Stimulated activated CD8-positive, alpha-beta memory T cell treated with anti-CD3 and anti-CD28 coated beads, Interleukin-2, amount 100 ng/mL, for 1 hour (primary cell): ENCODE measurements around the gene DSTYK.
"Not testable (repeated sequence)": the region's sequence is repeated elsewhere in the genome, so short reads cannot be mapped to it uniquely, and the experiment has no call there.

Source experiments
- DNase-seq, 2 donors: peaks; one replicate each; pipeline ENCODE4 v3.0.0-alpha.2; 2020; ENCODE audit warnings: low read depth in 2 of 2

The DSTYK gene

GRCh38 chr1:205216588-205216987 lies 5.1 kb upstream of the DSTYK start:
- DNase-seq = no peak

- no peak for DNase-seq
These were observed 3.3 kb upstream of the DSTYK start for GRCh38 chr1:205214756-205215155.

GRCh38 chr1:205211839-205212536 lies 486 bp upstream of the DSTYK start:
- DNase-seq = no peak

DNA sequence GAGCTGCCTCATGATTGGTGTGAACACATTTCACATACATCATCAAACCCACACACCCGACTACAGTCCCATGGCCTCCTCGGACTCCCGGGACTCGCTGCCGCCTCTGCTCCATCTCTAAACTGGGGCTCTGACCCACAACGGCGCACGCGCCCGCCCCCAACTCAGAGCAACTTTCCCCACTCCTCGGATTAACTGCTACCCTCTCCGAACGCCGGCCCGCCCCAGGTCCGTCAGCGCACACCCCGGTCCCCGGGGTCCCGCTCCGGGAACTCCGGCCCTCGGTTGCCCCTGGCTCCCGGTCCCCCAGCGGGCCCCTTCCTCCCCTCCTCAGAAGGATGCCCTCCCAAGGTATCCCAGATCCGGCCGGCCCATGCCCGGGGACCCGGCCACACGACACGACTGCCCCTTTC lies 740 bp downstream of the DSTYK start:
- no peak for DNase-seq

DNA sequence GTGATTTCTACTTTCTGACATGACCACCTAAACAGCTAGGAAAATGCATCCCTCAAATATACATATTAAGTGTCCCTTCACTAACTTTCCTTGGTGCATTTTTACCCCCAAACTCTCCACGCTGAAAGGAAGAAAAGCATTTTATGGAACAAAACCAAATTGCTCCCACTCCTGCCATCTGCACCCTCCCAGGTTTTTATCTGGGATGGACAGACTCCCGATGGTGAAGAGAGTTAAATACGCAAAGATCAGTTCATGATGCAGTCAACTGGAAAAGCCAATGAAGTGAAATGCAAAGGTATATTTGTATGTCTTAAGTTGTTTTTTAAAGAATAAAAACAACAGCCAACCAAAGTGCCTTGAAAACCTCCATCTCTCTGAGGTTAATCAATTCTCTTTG lies 2.7 kb downstream of the DSTYK start:
- DNase-seq = no peak

DNA sequence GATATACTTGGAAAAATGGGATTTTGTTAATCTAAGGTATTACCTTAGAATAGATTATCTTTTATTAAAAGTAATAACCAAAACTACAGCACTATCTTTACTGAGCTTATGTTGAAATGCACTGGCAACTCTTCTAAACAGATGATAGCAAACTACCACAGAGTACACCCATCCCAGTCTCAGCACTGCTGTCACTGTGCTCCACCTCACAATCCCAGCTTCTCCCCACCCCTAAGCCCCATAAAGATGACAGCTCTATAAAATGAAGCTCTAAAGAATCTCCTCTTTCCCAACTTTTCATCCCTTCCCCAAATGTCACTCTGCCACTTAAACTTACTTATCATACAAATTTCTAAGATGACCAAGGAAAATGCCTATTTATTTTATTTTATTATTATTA lies 6.4 kb downstream of the DSTYK start:
- no peak for DNase-seq

DNA sequence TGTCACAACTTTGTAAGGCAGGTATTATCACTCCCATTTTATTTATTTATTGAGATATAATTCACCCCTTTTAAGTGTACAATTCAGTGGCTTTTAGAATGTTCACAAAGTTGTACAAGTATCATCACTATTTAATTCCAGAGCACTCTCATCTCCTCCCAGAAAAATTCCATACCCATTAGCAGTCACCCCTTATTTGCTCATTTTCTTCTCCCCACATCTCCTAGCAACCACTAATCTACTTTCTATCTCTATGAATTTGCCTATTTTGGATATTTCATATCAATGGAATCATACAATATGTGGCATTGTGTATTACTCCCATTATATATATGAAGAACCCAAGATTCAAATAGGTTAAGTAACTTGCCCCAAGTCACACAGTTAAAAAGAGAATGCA lies 7.0 kb downstream of the DSTYK start:
- no peak for DNase-seq

DNA sequence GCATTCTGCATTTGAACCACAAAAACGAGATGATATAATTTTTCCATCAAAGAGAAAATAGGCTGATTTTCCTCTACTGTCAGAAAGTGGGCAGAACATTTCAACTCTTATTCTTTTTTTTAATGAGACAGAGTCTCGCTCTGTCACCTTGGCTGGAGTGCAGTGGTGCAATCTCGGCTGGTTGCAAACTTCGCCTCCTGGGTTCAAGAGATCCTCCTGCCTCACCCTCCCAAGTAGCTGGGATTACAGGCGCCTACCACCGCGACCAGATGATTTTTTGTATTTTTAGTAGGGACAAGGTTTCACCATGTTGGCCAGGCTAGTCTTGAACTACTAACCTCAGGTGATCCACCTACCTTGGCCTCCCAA lies 11.6 kb downstream of the DSTYK start:
- no peak for DNase-seq

- no peak for DNase-seq
These were observed 12.2 kb downstream of the DSTYK start for GRCh38 chr1:205199090-205199930.

DNA sequence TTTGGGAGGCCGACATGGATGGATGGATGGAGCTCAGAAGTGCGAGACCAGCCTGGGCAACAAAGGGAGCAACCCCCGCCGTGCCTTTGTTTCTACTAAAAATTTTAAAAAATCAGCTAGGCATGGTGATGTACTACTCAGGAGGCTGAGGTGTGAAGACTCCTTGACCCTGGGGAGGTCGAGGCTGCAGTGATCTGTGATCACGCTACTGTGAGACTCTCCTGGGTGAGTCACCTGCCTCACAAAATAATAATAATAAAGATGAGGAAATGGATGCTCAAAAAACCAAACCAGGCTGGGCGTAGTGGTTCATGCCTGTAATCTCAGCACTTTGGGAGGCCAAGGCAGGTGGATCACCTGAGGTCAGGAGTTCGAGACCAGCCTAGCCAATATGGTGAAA lies 19.2 kb downstream of the DSTYK start:
- no peak for DNase-seq

DNA sequence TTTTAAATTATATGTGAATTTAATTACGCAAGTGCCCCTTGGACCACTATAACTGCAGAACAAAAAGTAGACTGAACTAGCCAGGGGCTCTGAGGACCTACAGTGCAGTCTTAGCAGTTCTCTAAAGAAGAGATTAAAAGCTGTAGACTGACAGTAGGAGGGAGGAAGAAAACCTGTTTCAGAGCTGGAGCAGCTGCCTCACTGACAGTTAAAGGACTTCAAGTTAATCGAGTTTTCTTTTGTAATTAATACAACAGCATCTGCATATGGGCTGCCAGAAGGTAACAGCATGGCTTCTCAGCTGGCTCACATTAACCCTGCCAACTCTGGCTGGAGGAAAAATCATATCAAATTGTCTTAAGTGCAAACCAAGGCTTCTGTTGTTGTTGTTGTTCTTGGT lies 19.9 kb downstream of the DSTYK start:
- DNase-seq = no peak

- no peak for DNase-seq
These were observed 20.5 kb downstream of the DSTYK start for GRCh38 chr1:205190845-205191577.

- DNase-seq = no peak
These were observed 22.4 kb downstream of the DSTYK start for GRCh38 chr1:205189131-205189530.

DNA sequence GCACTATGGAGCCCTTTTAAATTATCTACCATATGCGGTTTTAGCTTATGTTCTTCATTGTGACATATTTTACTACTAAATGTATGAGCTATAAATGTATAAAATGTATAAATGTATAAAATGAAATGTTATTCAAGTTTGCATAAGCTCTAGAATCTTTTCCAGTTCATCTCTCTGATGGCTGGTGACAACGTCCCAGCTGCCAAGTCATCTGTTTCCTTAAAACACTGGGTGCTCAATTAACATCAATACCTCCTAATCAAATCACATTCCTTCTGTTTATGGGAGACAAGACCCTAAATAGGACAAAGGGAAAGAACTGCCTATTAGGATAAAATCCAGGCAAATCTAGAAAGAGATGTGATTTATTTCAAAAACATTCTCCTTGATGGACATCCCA lies 22.9 kb downstream of the DSTYK start:
- no peak for DNase-seq

- DNase-seq = no peak
These were observed 23.4 kb downstream of the DSTYK start for GRCh38 chr1:205188098-205188497.

DNA sequence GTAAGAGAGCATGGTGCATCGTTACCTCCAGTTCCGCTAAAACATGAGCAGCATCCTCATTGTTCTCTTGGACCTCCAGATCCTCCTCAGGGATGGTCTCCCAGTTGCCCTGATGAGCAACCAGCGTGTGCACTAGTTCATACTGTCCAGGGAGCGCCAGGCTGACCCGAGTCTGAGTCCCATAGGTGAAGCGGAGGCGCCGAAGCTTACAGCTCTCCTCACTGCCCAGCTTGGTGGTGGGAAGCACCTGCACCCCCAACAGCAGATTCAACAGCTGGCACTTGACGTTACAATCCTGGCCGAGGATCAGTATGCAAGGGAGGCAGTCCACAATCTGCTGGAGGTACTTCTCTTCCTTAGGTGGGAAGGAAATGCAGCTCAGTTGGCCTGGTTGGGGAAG lies 24.1 kb downstream of the DSTYK start:
- no peak for DNase-seq

GRCh38 chr1:205186191-205186590 lies 25.3 kb downstream of the DSTYK start:
- DNase-seq = no peak

GRCh38 chr1:205183676-205184335 lies 27.7 kb downstream of the DSTYK start:
- no peak for DNase-seq

GRCh38 chr1:205182930-205183329 lies 28.6 kb downstream of the DSTYK start:
- DNase-seq = no peak

DNA sequence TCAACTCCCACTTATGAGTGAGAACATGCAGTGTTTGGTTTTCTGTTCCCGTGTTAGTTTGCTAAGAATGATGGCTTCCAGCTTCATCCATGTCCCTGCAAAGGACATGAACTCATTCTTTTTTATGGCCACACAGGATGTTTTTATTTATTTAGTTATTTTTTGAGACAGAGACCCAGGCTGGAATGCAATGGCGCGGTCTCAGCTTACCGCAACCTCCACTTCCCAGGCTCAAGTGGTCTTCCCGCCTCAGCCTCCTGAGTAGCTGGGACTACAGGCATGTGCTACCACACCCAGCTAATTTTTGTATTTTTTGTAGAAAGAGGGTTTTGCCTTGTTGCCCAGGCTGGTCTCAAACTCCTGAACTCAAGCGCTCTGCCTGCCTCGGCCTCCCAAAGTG lies 31.2 kb downstream of the DSTYK start:
- not testable (repeated sequence) for DNase-seq

DNA sequence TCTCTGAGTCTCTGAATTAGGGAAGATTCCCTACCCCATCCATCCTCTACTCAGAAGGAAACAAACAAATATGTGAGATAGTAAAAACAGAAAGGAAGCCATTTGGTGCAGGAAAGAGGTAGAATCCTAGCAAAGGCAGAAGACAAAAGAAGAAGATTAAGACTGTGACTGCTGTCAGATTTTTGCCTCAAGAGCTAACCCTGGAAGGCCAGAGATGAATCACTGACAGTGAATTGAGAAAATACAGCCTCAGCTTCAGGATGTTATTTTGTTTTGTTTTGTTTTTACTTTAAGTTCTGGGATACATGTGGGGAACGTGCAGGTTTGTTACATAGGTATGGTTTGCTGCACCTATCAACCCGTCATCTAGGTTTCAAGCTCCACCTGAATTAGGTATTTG lies 31.7 kb downstream of the DSTYK start:
- no peak for DNase-seq

GRCh38 chr1:205172729-205173366 lies 38.7 kb downstream of the DSTYK start:
- DNase-seq = no peak
